ENCODE results near the gene MAP2. TPM values are rescaled to one million over a fixed set of nuclear protein-coding genes. Genes with fewer than 3 reads are reported as not detected.

MAP2 gene
- polyA plus RNA-seq, 1 donor (not counting 4 experiments of a cell fraction or from before 2014, with no cell fraction given) = 16.2 TPM

- H3K9me1 ChIP-seq (ENCODE audit: control insufficient read depth, extremely low read depth, insufficient read depth, low read length) = no peaks in the 10 kb centered on the region
- H3K27me3 ChIP-seq (ENCODE audit: control insufficient read depth, extremely low read depth, insufficient read depth, low read length) = no peaks in the 10 kb centered on the region
- no peaks in the 10 kb centered on the region for H4K20me1 ChIP-seq (ENCODE audit: control insufficient read depth, extremely low read depth, insufficient read depth, low read length)
- H3K79me2 ChIP-seq (ENCODE audit: control insufficient read depth, insufficient read depth, low read length) = no peaks in the 10 kb centered on the region
- no peaks in the 10 kb centered on the region for H3K4me1 ChIP-seq (ENCODE audit: control insufficient read depth, extremely low read depth, insufficient read depth, low read length)
- dilution Hi-C loops (cut with MboI; ENCODE audit: extremely low pct_ligation_motif_present, low sequenced_read_pairs) = no loop called here
- peak; percentile 44 for FAIRE-seq
- H3K27ac ChIP-seq (ENCODE audit: control insufficient read depth, insufficient read depth, low read length) = no peak overlapping the region
- peak overlapping the region; percentile 28 for H2AFZ ChIP-seq (ENCODE audit: control insufficient read depth, low read length)
- DNase-seq (ENCODE audit: low read depth, low spot score) = no peak
- no peak overlapping the region for H3K9ac ChIP-seq (ENCODE audit: control insufficient read depth, extremely low read depth, insufficient read depth, low read length)
- H3K4me2 ChIP-seq (ENCODE audit: control insufficient read depth, extremely low read depth, insufficient read depth, low read depth, low read length) = no peak overlapping the region
- TF ChIP-seq CTCF (optimal IDR thresholded peaks at IDR 0.05 in 1 of 3, IDR thresholded peaks at IDR 0.05 in 1 of 3, conservative IDR thresholded peaks at IDR 0.05 in 1 of 3; ENCODE audit: extremely low read depth in 1 of 3, insufficient read depth in 2 of 3, low read length in 3 of 3) (no peak), EZH2 (IDR thresholded peaks at IDR 0.05; ENCODE audit: low read length) (no peak)
- no peaks in the 10 kb centered on the region for H3K36me3 ChIP-seq (ENCODE audit: control insufficient read depth in 2 of 2, extremely low read depth in 1 of 2, insufficient read depth in 2 of 2, low read length in 2 of 2)
- no peaks in the 10 kb centered on the region for H3K9me3 ChIP-seq (ENCODE audit: control insufficient read depth, low read depth, low read length)
- no peak overlapping the region for H3K4me3 ChIP-seq (ENCODE audit: control insufficient read depth in 2 of 3, extremely low read depth in 1 of 3, insufficient read depth in 2 of 3, low read depth in 1 of 3, low read length in 3 of 3)
Observed at GRCh38 chr2:209619782-209620181, 195.9 kb downstream of the MAP2 start.

- Histone ChIP-seq H3K9me3 (ENCODE audit: control insufficient read depth, low read depth, low read length) (no peaks in the 10 kb centered on the region), H3K79me2 (ENCODE audit: control insufficient read depth, insufficient read depth, low read length) (no peaks in the 10 kb centered on the region), H3K36me3 (ENCODE audit: control insufficient read depth in 2 of 2, extremely low read depth in 1 of 2, insufficient read depth in 2 of 2, low read length in 2 of 2) (no peaks in the 10 kb centered on the region), H3K4me2 (ENCODE audit: control insufficient read depth, extremely low read depth, insufficient read depth, low read depth, low read length) (no peak overlapping the region), H2AFZ (ENCODE audit: control insufficient read depth, low read length) (no peak overlapping the region), H3K27me3 (ENCODE audit: control insufficient read depth, extremely low read depth, insufficient read depth, low read length) (no peaks in the 10 kb centered on the region), H3K9ac (ENCODE audit: control insufficient read depth, extremely low read depth, insufficient read depth, low read length) (no peak overlapping the region), H3K4me3 (ENCODE audit: control insufficient read depth in 2 of 3, extremely low read depth in 1 of 3, insufficient read depth in 2 of 3, low read depth in 1 of 3, low read length in 3 of 3) (no peak overlapping the region), H4K20me1 (ENCODE audit: control insufficient read depth, extremely low read depth, insufficient read depth, low read length) (no peaks in the 10 kb centered on the region), H3K4me1 (ENCODE audit: control insufficient read depth, extremely low read depth, insufficient read depth, low read length) (no peaks in the 10 kb centered on the region), H3K27ac (ENCODE audit: control insufficient read depth, insufficient read depth, low read length) (no peak overlapping the region), H3K9me1 (ENCODE audit: control insufficient read depth, extremely low read depth, insufficient read depth, low read length) (no peaks in the 10 kb centered on the region)
- no peak for DNase-seq (ENCODE audit: low read depth, low spot score)
- dilution Hi-C loops (cut with MboI; ENCODE audit: extremely low pct_ligation_motif_present, low sequenced_read_pairs) = no loop called here
- no peak for FAIRE-seq
- TF ChIP-seq EZH2 (IDR thresholded peaks at IDR 0.05; ENCODE audit: low read length) = no peak
- TF ChIP-seq CTCF (optimal IDR thresholded peaks at IDR 0.05 in 1 of 3, IDR thresholded peaks at IDR 0.05 in 1 of 3, conservative IDR thresholded peaks at IDR 0.05 in 1 of 3; ENCODE audit: extremely low read depth in 1 of 3, insufficient read depth in 2 of 3, low read length in 3 of 3) = no peak
Observed at GRCh38 chr2:209624192-209624938, 200.5 kb downstream of the MAP2 start.
